ENCODE data around the gene ADAMTS15.

The ADAMTS15 gene

GRCh38 chr11:130478204-130478701, 29.8 kb downstream of the ADAMTS15 start:
- H3K9me3 Mint-ChIP-seq, result no peaks in the 10 kb centered on the region
- H3K4me1 Mint-ChIP-seq (ENCODE audit: low read depth), result no peaks in the 10 kb centered on the region
- no peak overlapping the region for H3K4me3 Mint-ChIP-seq
- no peak overlapping the region for H3K27ac Mint-ChIP-seq
- no peaks in the 10 kb centered on the region for H3K27me3 Mint-ChIP-seq
- no peaks in the 10 kb centered on the region for H3K36me3 Mint-ChIP-seq (ENCODE audit: low read depth)
- intact Hi-C loops (cut with micrococcal nuclease), result no loop called here

- intact Hi-C loops (cut with micrococcal nuclease), result no loop called here
- Mint-ChIP-seq H3K4me1 (ENCODE audit: low read depth) (no peaks in the 10 kb centered on the region), H3K36me3 (ENCODE audit: low read depth) (no peaks in the 10 kb centered on the region), H3K4me3 (no peak overlapping the region), H3K9me3 (no peaks in the 10 kb centered on the region), H3K27ac (no peak overlapping the region), H3K27me3 (no peaks in the 10 kb centered on the region)
These were observed 30.4 kb downstream of the ADAMTS15 start for GRCh38 chr11:130478881-130479280.

GRCh38 chr11:130480186-130480585, 31.7 kb downstream of the ADAMTS15 start:
- H3K36me3 Mint-ChIP-seq (ENCODE audit: low read depth), result no peaks in the 10 kb centered on the region
- H3K4me3 Mint-ChIP-seq, result no peak overlapping the region
- no peaks in the 10 kb centered on the region for H3K27me3 Mint-ChIP-seq
- H3K4me1 Mint-ChIP-seq (ENCODE audit: low read depth), result no peaks in the 10 kb centered on the region
- no peak overlapping the region for H3K27ac Mint-ChIP-seq
- H3K9me3 Mint-ChIP-seq, result no peaks in the 10 kb centered on the region
- intact Hi-C loops (cut with micrococcal nuclease), result no loop called here

- Mint-ChIP-seq H3K27me3 (no peaks in the 10 kb centered on the region), H3K4me3 (no peak overlapping the region), H3K9me3 (no peaks in the 10 kb centered on the region), H3K4me1 (ENCODE audit: low read depth) (no peaks in the 10 kb centered on the region), H3K36me3 (ENCODE audit: low read depth) (no peaks in the 10 kb centered on the region), H3K27ac (no peak overlapping the region)
- intact Hi-C loops (cut with micrococcal nuclease), result no loop called here
These were observed 32.3 kb downstream of the ADAMTS15 start for GRCh38 chr11:130480711-130481140.

- no peak overlapping the region for H3K27ac Mint-ChIP-seq
- no peaks in the 10 kb centered on the region for H3K36me3 Mint-ChIP-seq (ENCODE audit: low read depth)
- intact Hi-C loops (cut with micrococcal nuclease), result no loop called here
- H3K4me3 Mint-ChIP-seq, result no peak overlapping the region
- H3K9me3 Mint-ChIP-seq, result no peaks in the 10 kb centered on the region
- no peaks in the 10 kb centered on the region for H3K4me1 Mint-ChIP-seq (ENCODE audit: low read depth)
- no peaks in the 10 kb centered on the region for H3K27me3 Mint-ChIP-seq
These were observed 34.7 kb downstream of the ADAMTS15 start for GRCh38 chr11:130483124-130483523.

GRCh38 chr11:130485983-130486382, 37.5 kb downstream of the ADAMTS15 start:
- Mint-ChIP-seq H3K36me3 (ENCODE audit: low read depth) (no peaks in the 10 kb centered on the region), H3K9me3 (no peaks in the 10 kb centered on the region), H3K27me3 (no peaks in the 10 kb centered on the region), H3K4me1 (ENCODE audit: low read depth) (no peaks in the 10 kb centered on the region), H3K27ac (no peak overlapping the region), H3K4me3 (no peak overlapping the region)
- intact Hi-C loops (cut with micrococcal nuclease), result no loop called here

GRCh38 chr11:130486391-130486836, 38.0 kb downstream of the ADAMTS15 start:
- Mint-ChIP-seq H3K4me1 (ENCODE audit: low read depth) (no peaks in the 10 kb centered on the region), H3K27ac (no peak overlapping the region)

GRCh38 chr11:130486987-130487923, 38.8 kb downstream of the ADAMTS15 start:
- H3K9me3 Mint-ChIP-seq, result no peaks in the 10 kb centered on the region
- H3K27ac Mint-ChIP-seq, result no peak overlapping the region
- no peaks in the 10 kb centered on the region for H3K27me3 Mint-ChIP-seq
- intact Hi-C loops (cut with micrococcal nuclease), result no loop called here
- H3K4me1 Mint-ChIP-seq (ENCODE audit: low read depth), result no peaks in the 10 kb centered on the region
- no peak overlapping the region for H3K4me3 Mint-ChIP-seq
- no peaks in the 10 kb centered on the region for H3K36me3 Mint-ChIP-seq (ENCODE audit: low read depth)

More at GRCh38 chr11:130486391-130486836, 38.0 kb downstream of the ADAMTS15 start:
- Mint-ChIP-seq H3K9me3 (no peaks in the 10 kb centered on the region), H3K27me3 (no peaks in the 10 kb centered on the region), H3K36me3 (ENCODE audit: low read depth) (no peaks in the 10 kb centered on the region), H3K4me3 (no peak overlapping the region)
- intact Hi-C loops (cut with micrococcal nuclease), result no loop called here

- no peaks in the 10 kb centered on the region for H3K36me3 Mint-ChIP-seq (ENCODE audit: low read depth)
- no peaks in the 10 kb centered on the region for H3K27me3 Mint-ChIP-seq
- H3K27ac Mint-ChIP-seq, result no peak overlapping the region
- intact Hi-C loops (cut with micrococcal nuclease), result no loop called here
- H3K4me3 Mint-ChIP-seq, result no peak overlapping the region
- no peaks in the 10 kb centered on the region for H3K4me1 Mint-ChIP-seq (ENCODE audit: low read depth)
- no peaks in the 10 kb centered on the region for H3K9me3 Mint-ChIP-seq
These were observed 39.7 kb downstream of the ADAMTS15 start for GRCh38 chr11:130487924-130488815.

- peaks cover 3% of the 10 kb centered on the region for H3K27me3 Mint-ChIP-seq
- no peak overlapping the region for H3K27ac Mint-ChIP-seq
- no peaks in the 10 kb centered on the region for H3K9me3 Mint-ChIP-seq
- H3K36me3 Mint-ChIP-seq (ENCODE audit: low read depth), result no peaks in the 10 kb centered on the region
- no peak overlapping the region for H3K4me3 Mint-ChIP-seq
- intact Hi-C loops (cut with micrococcal nuclease), result no loop called here
- no peaks in the 10 kb centered on the region for H3K4me1 Mint-ChIP-seq (ENCODE audit: low read depth)
These were observed 40.6 kb downstream of the ADAMTS15 start for GRCh38 chr11:130488848-130489584.

- H3K27me3 Mint-ChIP-seq, result peaks cover 3% of the 10 kb centered on the region
- H3K4me3 Mint-ChIP-seq, result no peak overlapping the region
- H3K9me3 Mint-ChIP-seq, result no peaks in the 10 kb centered on the region
- intact Hi-C loops (cut with micrococcal nuclease), result no loop called here
- H3K27ac Mint-ChIP-seq, result no peak overlapping the region
- no peaks in the 10 kb centered on the region for H3K4me1 Mint-ChIP-seq (ENCODE audit: low read depth)
- H3K36me3 Mint-ChIP-seq (ENCODE audit: low read depth), result no peaks in the 10 kb centered on the region
These were observed 41.3 kb downstream of the ADAMTS15 start for GRCh38 chr11:130489716-130490115.

- Mint-ChIP-seq H3K9me3 (no peaks in the 10 kb centered on the region), H3K27me3 (peaks cover 3% of the 10 kb centered on the region), H3K4me1 (ENCODE audit: low read depth) (no peaks in the 10 kb centered on the region), H3K4me3 (no peak overlapping the region), H3K27ac (no peak overlapping the region), H3K36me3 (ENCODE audit: low read depth) (no peaks in the 10 kb centered on the region)
- intact Hi-C loops (cut with micrococcal nuclease), result no loop called here
These were observed 42.4 kb downstream of the ADAMTS15 start for GRCh38 chr11:130490682-130491449.

- H3K4me1 Mint-ChIP-seq (ENCODE audit: low read depth), result no peaks in the 10 kb centered on the region
These were observed 49.7 kb downstream of the ADAMTS15 start for GRCh38 chr11:130498181-130498580.

More at GRCh38 chr11:130498181-130498580, 49.7 kb downstream of the ADAMTS15 start:
- no peaks in the 10 kb centered on the region for H3K36me3 Mint-ChIP-seq (ENCODE audit: low read depth)
- H3K4me3 Mint-ChIP-seq, result no peak overlapping the region
- intact Hi-C loops (cut with micrococcal nuclease), result no loop called here
- peaks cover 4% of the 10 kb centered on the region for H3K9me3 Mint-ChIP-seq
- H3K27me3 Mint-ChIP-seq, result peaks cover 3% of the 10 kb centered on the region
- no peak overlapping the region for H3K27ac Mint-ChIP-seq

Data from dendritic cell treated with granulocyte-macrophage colony-stimulating factor and Interleukin-4, amounts not matched to agents 40 ng/mL and 50 ng/mL, for 4 days (primary cell).